ENCODE results near the gene TSC22D1. TPM values are rescaled to one million over a fixed set of nuclear protein-coding genes. Genes with fewer than 3 reads are reported as not detected.
"Not testable (repeated sequence)": the region's sequence is repeated elsewhere in the genome, so short reads cannot be mapped to it uniquely, and the experiment has no call there.

TSC22D1 gene
- total RNA-seq, 1 experiment from 2014 or later, result 194 TPM

DNA sequence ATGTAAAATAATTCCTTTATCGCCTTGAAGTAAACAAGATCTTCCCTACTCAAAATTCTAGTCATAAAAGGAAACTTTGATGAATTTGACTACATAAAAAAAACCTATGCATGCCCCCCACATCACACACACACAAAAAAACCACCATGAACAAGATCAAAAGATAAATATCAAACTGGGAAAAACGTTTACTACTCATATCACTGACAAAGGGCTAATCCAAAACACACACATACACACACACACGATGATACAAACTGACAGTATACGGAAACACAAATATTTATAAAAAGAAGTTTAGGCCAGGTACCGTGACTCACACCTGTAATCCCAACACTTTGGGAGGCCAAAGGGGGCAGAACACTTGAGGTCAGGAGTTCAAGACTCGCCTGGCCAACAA lies 61.9 kb downstream of the TSC22D1 start:
- POLR2A ChIA-PET (ENCODE audit: unreplicated experiment), result no interaction called here
- no peaks in the 10 kb centered on the region for H3K27me3 ChIP-seq (ENCODE audit: low read length)
- no peaks in the 10 kb centered on the region for H3K9me3 ChIP-seq (ENCODE audit: low read length)
- no peak overlapping the region for H3K9ac ChIP-seq (ENCODE audit: low read length)
- H4K20me1 ChIP-seq (ENCODE audit: low read length), result no peaks in the 10 kb centered on the region
- ATAC-seq, result no peak
- no peaks in the 10 kb centered on the region for H3K9me2 ChIP-seq (replicated peaks; ENCODE audit: low read length)
- H3K4me1 ChIP-seq (ENCODE audit: insufficient read depth, low read length), result no peaks in the 10 kb centered on the region
- no peak overlapping the region for H3K4me2 ChIP-seq (ENCODE audit: low read length)
- DNase-seq, result no peak
- intact Hi-C loops (cut with micrococcal nuclease), result no loop called here
- no peak overlapping the region for H3K4me3 ChIP-seq (ENCODE audit: low read length)
- H3K27ac ChIP-seq (ENCODE audit: low read length), result no peak overlapping the region
- BruUV-seq (replicated peaks), result no TSS peak
- CTCF ChIA-PET, result no interaction called here
- no peaks in the 10 kb centered on the region for H3K79me2 ChIP-seq (ENCODE audit: low read length)
- TF ChIP-seq EZH2 (IDR thresholded peaks at IDR 0.05; ENCODE audit: low read length, unreplicated experiment), result no peak
- TF ChIP-seq, protein P1, sequence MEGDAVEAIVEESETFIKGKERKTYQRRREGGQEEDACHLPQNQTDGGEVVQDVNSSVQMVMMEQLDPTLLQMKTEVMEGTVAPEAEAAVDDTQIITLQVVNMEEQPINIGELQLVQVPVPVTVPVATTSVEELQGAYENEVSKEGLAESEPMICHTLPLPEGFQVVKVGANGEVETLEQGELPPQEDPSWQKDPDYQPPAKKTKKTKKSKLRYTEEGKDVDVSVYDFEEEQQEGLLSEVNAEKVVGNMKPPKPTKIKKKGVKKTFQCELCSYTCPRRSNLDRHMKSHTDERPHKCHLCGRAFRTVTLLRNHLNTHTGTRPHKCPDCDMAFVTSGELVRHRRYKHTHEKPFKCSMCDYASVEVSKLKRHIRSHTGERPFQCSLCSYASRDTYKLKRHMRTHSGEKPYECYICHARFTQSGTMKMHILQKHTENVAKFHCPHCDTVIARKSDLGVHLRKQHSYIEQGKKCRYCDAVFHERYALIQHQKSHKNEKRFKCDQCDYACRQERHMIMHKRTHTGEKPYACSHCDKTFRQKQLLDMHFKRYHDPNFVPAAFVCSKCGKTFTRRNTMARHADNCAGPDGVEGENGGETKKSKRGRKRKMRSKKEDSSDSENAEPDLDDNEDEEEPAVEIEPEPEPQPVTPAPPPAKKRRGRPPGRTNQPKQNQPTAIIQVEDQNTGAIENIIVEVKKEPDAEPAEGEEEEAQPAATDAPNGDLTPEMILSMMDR (conservative IDR thresholded peaks at IDR 0.05; ENCODE audit: low read depth, low read length), result no peak
- TF ChIP-seq EZH2phosphoT487 (IDR thresholded peaks at IDR 0.05; ENCODE audit: borderline replicate concordance, low read length), result no peak
- no peak overlapping the region for H2AFZ ChIP-seq (ENCODE audit: low read length)
- H3K36me3 ChIP-seq (ENCODE audit: low read depth, low read length), result no peaks in the 10 kb centered on the region; the same call in none of the 2 replicates
- H3F3A ChIP-seq (ENCODE audit: low read length, unreplicated experiment), result no peaks in the 10 kb centered on the region

GRCh38 chr13:44509853-44510252 lies 66.3 kb downstream of the TSC22D1 start:
- H3F3A ChIP-seq (ENCODE audit: low read length, unreplicated experiment); intact Hi-C loops (cut with micrococcal nuclease); H3K4me2 ChIP-seq (ENCODE audit: low read length); H3K9me3 ChIP-seq (ENCODE audit: low read length); H3K4me1 ChIP-seq (ENCODE audit: insufficient read depth, low read length); H4K20me1 ChIP-seq (ENCODE audit: low read length); H3K36me3 ChIP-seq (ENCODE audit: low read depth, low read length); H3K4me3 ChIP-seq (ENCODE audit: low read length); H3K9ac ChIP-seq (ENCODE audit: low read length); ATAC-seq; H3K9me2 ChIP-seq (replicated peaks; ENCODE audit: low read length); BruUV-seq (replicated peaks); H2AFZ ChIP-seq (ENCODE audit: low read length); H3K79me2 ChIP-seq (ENCODE audit: low read length); H3K27ac ChIP-seq (ENCODE audit: low read length); H3K27me3 ChIP-seq (ENCODE audit: low read length); DNase-seq: not testable (repeated sequence)
- CTCF ChIA-PET, result interaction anchor here (0.7 kb wide), 1 partner anchor 41 kb away, joined by 9 read pairs; no protein-coding TSS in a partner anchor
- POLR2A ChIA-PET (ENCODE audit: unreplicated experiment), result interaction anchor here (0.6 kb wide), 1 partner anchor 11 kb away, joined by 6 read pairs; no protein-coding TSS in a partner anchor

- no peaks in the 10 kb centered on the region for H3K9me3 ChIP-seq (ENCODE audit: low read length)
- H3F3A ChIP-seq (ENCODE audit: low read length, unreplicated experiment), result no peaks in the 10 kb centered on the region
- H3K79me2 ChIP-seq (ENCODE audit: low read length), result no peaks in the 10 kb centered on the region
- no peak overlapping the region for H3K4me2 ChIP-seq (ENCODE audit: low read length)
- intact Hi-C loops (cut with micrococcal nuclease), result no loop called here
- CTCF ChIA-PET, result no interaction called here
- no peak for ATAC-seq
- no peak overlapping the region for H3K9ac ChIP-seq (ENCODE audit: low read length)
- POLR2A ChIA-PET (ENCODE audit: unreplicated experiment), result no interaction called here
- no peaks in the 10 kb centered on the region for H3K4me1 ChIP-seq (ENCODE audit: insufficient read depth, low read length)
- no peaks in the 10 kb centered on the region; the same call in 1 of the 2 replicates for H3K36me3 ChIP-seq (ENCODE audit: low read depth, low read length)
- no peaks in the 10 kb centered on the region for H4K20me1 ChIP-seq (ENCODE audit: low read length)
- TF ChIP-seq EZH2phosphoT487 (IDR thresholded peaks at IDR 0.05; ENCODE audit: borderline replicate concordance, low read length) (no peak), EZH2 (IDR thresholded peaks at IDR 0.05; ENCODE audit: low read length, unreplicated experiment) (no peak)
- TF ChIP-seq, protein P1 (conservative IDR thresholded peaks at IDR 0.05; ENCODE audit: low read depth, low read length), result no peak
- no peaks in the 10 kb centered on the region for H3K27me3 ChIP-seq (ENCODE audit: low read length)
- H2AFZ ChIP-seq (ENCODE audit: low read length), result no peak overlapping the region
- H3K9me2 ChIP-seq (replicated peaks; ENCODE audit: low read length), result no peaks in the 10 kb centered on the region
- DNase-seq, result no peak
- BruUV-seq (replicated peaks), result no TSS peak
- H3K27ac ChIP-seq (ENCODE audit: low read length), result no peak overlapping the region
- H3K4me3 ChIP-seq (ENCODE audit: low read length), result no peak overlapping the region
These were observed 67.5 kb downstream of the TSC22D1 start for GRCh38 chr13:44508562-44509077.
